HG03045 (cell line): ENCODE results near the gene ZRANB1.

Experiments used
- ATAC-seq: cut with Tn5 transposase; IDR thresholded peaks from one replicate; pipeline ENCODE4 v1.9.1; 2021; ENCODE audit warnings: mild to moderate bottlenecking, moderate library complexity; ENCODE audit not compliant: unreplicated experiment

Gene ZRANB1

GRCh38 chr10:125032474-125033020 is 90.6 kb downstream of the ZRANB1 start:
- no peak for ATAC-seq

DNA sequence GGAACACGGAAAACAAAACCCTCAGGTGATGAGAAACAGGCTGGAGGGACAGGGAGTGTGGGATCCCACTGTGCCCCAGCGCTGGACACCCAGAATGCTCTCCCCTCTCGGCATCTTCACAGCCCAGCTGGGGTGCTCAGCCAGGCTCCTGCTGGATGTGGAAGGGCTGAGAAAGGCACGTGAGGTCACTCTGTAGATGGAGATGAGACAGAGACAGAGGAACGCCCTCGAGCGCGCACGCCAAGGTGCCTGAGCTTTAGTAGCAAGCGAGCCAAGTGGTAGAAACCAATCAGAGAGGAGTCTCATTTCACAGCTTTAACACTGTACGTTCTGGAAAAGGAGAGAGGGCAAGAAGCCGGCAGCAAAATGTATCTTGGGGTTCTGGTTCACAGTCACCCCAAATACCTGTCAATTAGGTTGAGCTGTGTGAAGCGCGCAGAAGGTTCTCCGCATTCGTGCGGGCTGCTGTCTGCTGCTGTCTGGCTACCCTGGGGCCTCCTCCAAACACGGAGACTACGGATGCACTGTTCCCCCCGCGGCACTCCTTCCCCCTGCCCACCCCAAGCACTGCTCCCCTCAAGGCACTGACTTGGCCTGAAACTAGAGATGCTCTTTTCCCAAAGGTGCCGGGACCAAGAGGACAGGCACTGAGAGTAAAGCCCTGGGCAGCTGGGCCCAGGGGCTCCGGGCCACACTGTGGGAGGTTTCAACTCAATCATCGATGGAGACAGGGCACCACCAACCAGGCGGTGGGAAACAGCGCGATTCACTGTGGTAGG is 91.4 kb downstream of the ZRANB1 start:
- ATAC-seq, result no peak

- no peak for ATAC-seq
Measured at GRCh38 chr10:125034675-125035074, 92.8 kb downstream of the ZRANB1 start.

DNA sequence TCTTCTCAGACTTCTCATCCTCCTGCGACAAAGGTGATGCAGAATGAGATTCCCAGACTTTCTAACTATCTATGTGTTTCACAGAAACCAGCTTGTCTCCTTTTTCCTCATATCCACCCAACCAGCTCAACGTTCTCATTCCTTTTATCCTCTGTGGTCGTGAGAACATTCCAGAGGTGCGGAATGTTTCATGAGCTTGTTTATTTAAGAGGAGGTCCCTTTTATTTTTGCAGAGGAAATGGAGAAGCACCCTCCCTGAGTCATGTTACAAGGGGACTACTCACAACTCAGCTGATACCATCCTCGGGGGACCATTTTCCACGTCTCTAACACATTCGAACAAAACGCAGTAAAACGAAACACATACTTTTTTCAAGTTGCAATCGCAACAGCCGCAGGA is 93.2 kb downstream of the ZRANB1 start:
- ATAC-seq, result no peak

GRCh38 chr10:125035588-125036295 is 93.8 kb downstream of the ZRANB1 start:
- no peak for ATAC-seq

DNA sequence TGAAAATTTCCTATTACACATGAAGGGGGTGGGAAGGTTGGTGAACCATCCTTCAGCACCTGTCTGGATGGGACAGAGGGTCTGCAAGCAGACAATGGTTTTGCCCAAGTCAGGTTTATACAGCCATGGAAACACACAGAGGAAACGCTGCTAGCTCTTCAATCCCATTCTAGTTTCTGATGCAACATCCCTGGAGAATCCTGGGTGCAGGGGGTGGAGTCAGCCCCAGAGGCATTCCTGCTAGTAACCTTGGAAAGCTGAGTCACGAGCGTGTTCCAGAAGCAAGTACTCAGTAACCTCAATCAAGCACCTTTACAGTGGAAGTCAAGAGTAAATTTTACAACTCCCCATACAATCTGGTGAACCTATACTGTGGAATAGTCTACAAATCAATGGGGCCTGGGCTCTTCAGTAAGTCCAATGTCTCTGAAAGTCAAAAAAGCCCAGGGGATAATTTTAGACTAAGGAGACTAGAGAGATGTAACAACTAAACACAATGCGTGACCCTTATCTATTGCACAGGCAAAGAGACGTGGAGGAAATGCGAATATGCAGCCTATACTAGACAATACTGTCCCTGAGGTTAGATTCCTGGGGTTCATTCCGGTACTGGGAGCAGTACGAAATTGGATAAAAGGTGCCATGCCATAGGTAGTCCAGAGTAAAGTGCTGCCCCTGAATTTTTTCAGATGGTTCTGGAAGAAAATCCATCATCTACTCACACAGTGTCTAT is 95.4 kb downstream of the ZRANB1 start:
- ATAC-seq, result no peak
